Muscle layer of duodenum (tissue), 2 donors: ENCODE data around the gene MAP3K7.

ENCODE experiments used
- H3K27ac ChIP-seq: one replicate; pipeline ENCODE4 v1.7.0; 2013; ENCODE audit warnings: mild to moderate bottlenecking, low read length
- H3K27me3 ChIP-seq: one replicate; pipeline ENCODE4 v1.7.0; 2013; ENCODE audit warnings: low read depth, mild to moderate bottlenecking, control low read depth, low read length
- H3K36me3 ChIP-seq, 2 donors: one replicate each; pipeline ENCODE4 v1.7.0; 2013; ENCODE audit warnings: low read length in 2 of 2, control low read depth in 1 of 2, mild to moderate bottlenecking in 1 of 2; ENCODE audit not compliant: insufficient read depth in 2 of 2, control insufficient read depth in 1 of 2
- H3K4me1 ChIP-seq, 2 donors: one replicate each; pipeline ENCODE4 v1.7.0; 2013; ENCODE audit warnings: low read length in 2 of 2, mild to moderate bottlenecking in 2 of 2, control low read depth in 1 of 2, moderate library complexity in 1 of 2; ENCODE audit not compliant: insufficient read depth in 2 of 2, control insufficient read depth in 1 of 2
- H3K4me3 ChIP-seq, 2 donors: one replicate each; pipeline ENCODE4 v1.7.0; 2013; ENCODE audit warnings: low read length in 2 of 2, low read depth in 1 of 2, mild to moderate bottlenecking in 1 of 2
- H3K9me3 ChIP-seq, 2 donors: one replicate each; pipeline ENCODE4 v1.7.0; 2013; ENCODE audit warnings: low read length in 2 of 2, control low read depth in 1 of 2, mild to moderate bottlenecking in 1 of 2; ENCODE audit not compliant: control insufficient read depth in 1 of 2
- donor health status: healthy.

MAP3K7 gene

DNA sequence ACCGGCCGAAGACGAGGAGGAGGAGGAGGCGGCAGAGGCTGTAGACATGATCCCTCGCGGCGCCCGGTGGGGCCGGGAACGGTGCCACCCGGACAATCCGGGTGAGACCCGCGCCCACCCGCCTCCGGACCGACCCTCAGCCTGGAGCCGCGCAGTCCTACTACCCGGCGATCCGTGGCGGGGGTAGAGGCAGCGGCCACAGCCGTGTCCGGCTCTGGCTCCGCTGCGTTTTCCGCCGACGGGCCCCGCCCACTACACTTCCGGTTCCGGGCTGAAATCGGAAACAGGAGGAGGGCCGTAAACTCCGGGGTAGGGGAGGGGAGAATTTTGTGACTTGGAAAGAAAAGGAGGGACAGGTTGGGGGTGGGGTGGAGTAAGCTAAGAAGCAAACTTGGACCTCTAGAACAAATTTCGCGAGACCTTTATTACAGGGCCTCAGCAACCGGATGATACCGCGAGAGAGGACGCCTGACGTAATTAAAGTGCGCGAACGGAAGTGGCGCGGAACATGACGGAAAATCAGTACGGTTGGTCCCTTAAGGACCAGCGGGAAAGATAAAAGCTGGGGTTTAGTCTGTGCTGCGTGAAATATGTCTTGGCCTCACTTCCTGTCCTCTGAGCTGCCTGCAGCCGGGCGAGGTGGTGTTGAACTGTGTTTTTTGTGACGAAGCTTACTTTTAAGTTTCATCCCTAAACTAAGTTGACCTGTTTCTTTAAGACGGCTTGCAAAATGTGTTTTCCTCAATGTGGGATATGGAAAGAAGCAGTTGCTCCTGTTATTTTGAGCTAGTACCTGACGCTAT lies at the start of gene MAP3K7:
Gene MAP3K7, minus strand, starts transcription at position 237 of the 803 bp plus-strand sequence. Its CDS starts 189 bp downstream, at position 48.
- Histone ChIP-seq H3K4me1 (peaks cover 11 to 29% of the 10 kb centered on the region in 2 donors), H3K4me3 (peak within 1 kb of the TSS; percentile 90 to 91), H3K9me3 (no peaks in the 10 kb centered on the region), H3K36me3 (peaks cover 0 to 6% of the 10 kb centered on the region in 2 donors), H3K27ac (peak within 1 kb of the TSS; percentile 94), H3K27me3 (no peaks in the 10 kb centered on the region)

GRCh38 chr6:90631046-90631445 lies 44.2 kb upstream of the MAP3K7 start:
- H3K27ac ChIP-seq: no peak overlapping the region
- H3K4me1 ChIP-seq: no peaks in the 10 kb centered on the region
- H3K27me3 ChIP-seq: no peaks in the 10 kb centered on the region
- no peaks in the 10 kb centered on the region for H3K36me3 ChIP-seq
- no peaks in the 10 kb centered on the region for H3K9me3 ChIP-seq
- no peak overlapping the region for H3K4me3 ChIP-seq

GRCh38 chr6:90621581-90621980 lies 34.7 kb upstream of the MAP3K7 start:
- H3K4me3 ChIP-seq: no peak overlapping the region
- no peaks in the 10 kb centered on the region for H3K36me3 ChIP-seq
- no peaks in the 10 kb centered on the region for H3K9me3 ChIP-seq
- H3K27ac ChIP-seq: no peak overlapping the region
- no peaks in the 10 kb centered on the region for H3K4me1 ChIP-seq
- H3K27me3 ChIP-seq: no peaks in the 10 kb centered on the region

GRCh38 chr6:90619221-90619620 lies 32.3 kb upstream of the MAP3K7 start:
- Histone ChIP-seq H3K9me3 (no peaks in the 10 kb centered on the region), H3K4me1 (no peaks in the 10 kb centered on the region), H3K27ac (no peak overlapping the region), H3K4me3 (no peak overlapping the region), H3K36me3 (no peaks in the 10 kb centered on the region), H3K27me3 (no peaks in the 10 kb centered on the region)

DNA sequence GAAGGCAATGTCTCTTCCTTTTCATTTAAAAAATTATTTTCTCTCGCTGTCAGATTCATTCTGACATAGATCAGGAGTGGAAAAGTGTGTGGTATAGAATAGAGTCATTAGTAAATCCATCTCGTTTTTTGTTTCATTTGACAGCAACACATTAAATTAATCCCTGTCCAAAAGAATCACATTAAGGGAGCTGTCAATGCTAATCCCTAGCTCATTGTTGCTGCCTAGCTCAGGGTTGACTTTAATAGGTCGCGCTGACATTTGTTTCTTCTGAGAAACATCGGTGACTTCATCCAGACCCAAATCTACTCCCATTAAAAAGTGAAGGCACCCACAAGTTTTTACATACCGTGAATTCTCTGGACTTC lies 25.4 kb upstream of the MAP3K7 start:
- no peaks in the 10 kb centered on the region for H3K9me3 ChIP-seq
- H3K36me3 ChIP-seq: no peaks in the 10 kb centered on the region
- H3K4me3 ChIP-seq: no peak overlapping the region
- peaks cover 15% of the 10 kb centered on the region for H3K27me3 ChIP-seq
- H3K27ac ChIP-seq: no peak overlapping the region
- H3K4me1 ChIP-seq: peaks cover 0 to 12% of the 10 kb centered on the region in 2 donors

DNA sequence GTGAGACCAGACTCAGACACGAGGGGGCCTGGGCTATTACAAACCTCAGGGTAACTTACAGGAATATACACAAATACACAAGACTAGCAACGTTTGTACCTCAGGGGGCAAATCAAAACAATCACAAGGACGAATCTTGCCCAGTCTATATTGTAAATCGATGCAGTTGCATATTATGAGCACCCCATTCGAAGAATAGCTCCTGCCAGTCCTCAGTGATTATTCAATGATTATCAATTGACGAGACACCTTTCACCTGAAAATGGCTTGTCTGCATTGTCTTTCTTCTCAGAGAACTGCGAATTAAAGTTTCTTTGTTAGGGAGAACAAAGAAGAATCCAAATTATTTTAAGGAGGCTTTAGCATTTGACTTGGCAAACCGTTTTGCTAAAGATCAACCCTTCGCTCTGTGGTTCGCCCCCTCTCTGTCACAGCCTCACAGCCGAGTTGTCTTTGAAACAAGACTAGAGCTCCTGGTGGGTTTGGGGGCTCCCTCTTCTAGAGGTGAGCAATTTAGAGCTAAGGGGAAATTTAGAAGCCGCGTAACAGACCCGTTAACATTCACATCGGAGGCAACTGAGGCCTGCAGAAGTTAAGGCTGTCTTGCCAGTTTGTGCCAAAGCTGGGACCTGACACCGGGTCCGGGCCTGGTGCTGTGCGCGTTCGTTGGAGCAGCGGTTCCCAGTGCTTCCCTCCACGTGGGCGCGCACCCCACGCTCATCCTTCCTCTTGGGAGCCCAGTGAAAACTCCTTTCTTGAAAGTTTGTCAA lies 24.9 kb upstream of the MAP3K7 start:
- Histone ChIP-seq H3K27ac (no peak overlapping the region), H3K4me1 (peaks cover 0 to 12% of the 10 kb centered on the region in 2 donors), H3K4me3 (peak overlapping the region; percentile 68 to 86), H3K9me3 (no peaks in the 10 kb centered on the region), H3K27me3 (peaks cover 15% of the 10 kb centered on the region), H3K36me3 (no peaks in the 10 kb centered on the region)

GRCh38 chr6:90610751-90611542 lies 24.1 kb upstream of the MAP3K7 start:
- H3K27ac ChIP-seq: no peak overlapping the region
- peaks cover 0 to 12% of the 10 kb centered on the region in 2 donors for H3K4me1 ChIP-seq
- no peaks in the 10 kb centered on the region for H3K9me3 ChIP-seq
- no peaks in the 10 kb centered on the region for H3K36me3 ChIP-seq
- peak overlapping the region; percentile 68 to 86 for H3K4me3 ChIP-seq
- peaks cover 15% of the 10 kb centered on the region for H3K27me3 ChIP-seq

- peaks cover 15% of the 10 kb centered on the region for H3K27me3 ChIP-seq
Observed at GRCh38 chr6:90610301-90610750, 23.5 kb upstream of the MAP3K7 start.

GRCh38 chr6:90605749-90606340 lies 19.0 kb upstream of the MAP3K7 start:
- H3K4me1 ChIP-seq: peaks cover 0 to 6% of the 10 kb centered on the region in 2 donors
- no peaks in the 10 kb centered on the region for H3K9me3 ChIP-seq
- peaks cover 5% of the 10 kb centered on the region for H3K27me3 ChIP-seq
- no peak overlapping the region for H3K27ac ChIP-seq
- H3K36me3 ChIP-seq: no peaks in the 10 kb centered on the region
- no peak overlapping the region for H3K4me3 ChIP-seq

More at GRCh38 chr6:90610301-90610750, 23.5 kb upstream of the MAP3K7 start:
- no peaks in the 10 kb centered on the region for H3K36me3 ChIP-seq
- H3K4me3 ChIP-seq: peak overlapping the region; percentile 68 to 86
- H3K9me3 ChIP-seq: no peaks in the 10 kb centered on the region
- H3K27ac ChIP-seq: no peak overlapping the region
- H3K4me1 ChIP-seq: peaks cover 0 to 12% of the 10 kb centered on the region in 2 donors

DNA sequence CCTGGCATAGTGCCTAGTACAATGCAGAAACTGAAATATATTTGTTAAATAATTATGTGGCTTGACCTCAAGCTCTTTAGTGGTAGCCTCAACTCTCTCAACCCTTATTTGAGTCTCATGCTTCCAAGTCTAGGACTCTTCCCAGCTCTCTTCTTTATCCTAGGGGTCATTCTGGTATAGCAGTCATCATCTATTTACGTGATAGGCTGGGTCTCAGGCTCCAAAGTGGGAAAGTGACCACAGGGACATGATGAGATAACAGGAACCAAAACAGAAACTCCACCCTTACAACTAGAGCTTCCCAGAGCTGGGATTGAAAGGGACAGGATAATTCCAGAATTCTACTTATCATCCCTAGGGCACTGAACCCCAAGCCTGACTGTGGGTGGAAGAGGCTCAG lies 17.7 kb upstream of the MAP3K7 start:
- Histone ChIP-seq H3K4me1 (no peaks in the 10 kb centered on the region), H3K9me3 (no peaks in the 10 kb centered on the region), H3K27me3 (no peaks in the 10 kb centered on the region), H3K27ac (no peak overlapping the region), H3K4me3 (no peak overlapping the region), H3K36me3 (no peaks in the 10 kb centered on the region)
